Activated T-helper 1 cell treated with anti-CD3 and anti-CD28 coated beads, Interleukin-12 subunit alpha, Interleukin-12 subunit beta, Interleukin-2, Interleukin-4 antibody, amounts not matched to agents 30 ng/mL and 10 ng/mL and 1 ng/mL, durations not matched to agents 14 hours and 24 hours and 36 hours (primary cell): ENCODE measurements around the gene MROH2A. TPM values are rescaled to one million over a fixed set of nuclear protein-coding genes. Genes with fewer than 3 reads are reported as not detected.
"Not testable (repeated sequence)": the region's sequence is repeated elsewhere in the genome, so short reads cannot be mapped to it uniquely, and the experiment has no call there.

ENCODE experiments used
- DNase-seq: peaks from one replicate; pipeline ENCODE4 v3.0.0; 2021; ENCODE audit warnings: low spot score
- H3K27ac Mint-ChIP-seq: one replicate; pipeline ENCODE4 v1.8.0; 2021; ENCODE audit warnings: mild to moderate bottlenecking, mixed read lengths
- H3K27me3 Mint-ChIP-seq: one replicate; pipeline ENCODE4 v1.8.0; 2022; ENCODE audit warnings: mild to moderate bottlenecking, moderate library complexity, mixed read lengths; ENCODE audit not compliant: insufficient read depth
- H3K36me3 Mint-ChIP-seq: one replicate; pipeline ENCODE4 v1.8.0; 2021; ENCODE audit warnings: low read depth, mixed read lengths
- H3K4me1 Mint-ChIP-seq: one replicate; pipeline ENCODE4 v1.8.0; 2021; ENCODE audit warnings: low read depth, mixed read lengths
- H3K4me3 Mint-ChIP-seq: one replicate; pipeline ENCODE4 v1.8.0; 2021; ENCODE audit warnings: mild to moderate bottlenecking, moderate library complexity, mixed read lengths
- H3K9me3 Mint-ChIP-seq: one replicate; pipeline ENCODE4 v1.8.0; 2021; ENCODE audit warnings: mixed read lengths
- intact Hi-C: fragments of 100-400 bp; cut with micrococcal nuclease; formaldehyde crosslinking; loops from one replicate; pipeline ENCODE4 v1.15.1; 2024
- total RNA-seq: library from RNA; stranded (reverse); gene quantifications from 2 replicates; pipeline ENCODE4 v1.2.3, GENCODE V29; 2022

Gene MROH2A
- total RNA-seq: not detected in 2 replicates

- Mint-ChIP-seq H3K4me3 (no peak within 1 kb of the TSS), H3K27me3 (peaks cover 12% of the 10 kb centered on the region), H3K4me1 (no peaks in the 10 kb centered on the region), H3K27ac (no peak within 1 kb of the TSS), H3K9me3 (peaks cover 4% of the 10 kb centered on the region), H3K36me3 (no peaks in the 10 kb centered on the region)
- intact Hi-C loops: no loop called here
- DNase-seq: no peak
These were observed at the start of gene MROH2A for GRCh38 chr2:233778030-233778429. Gene MROH2A, plus strand, starts transcription at chr2:233778330. Its CDS starts 1,029 bp downstream, at chr2:233779359.

GRCh38 chr2:233728723-233729301 is 49.3 kb upstream of the MROH2A start, which contains the start of gene UGT1A3:
Gene UGT1A3, plus strand, starts transcription at chr2:233729042. Its CDS starts 85 bp downstream, at chr2:233729127.
- Mint-ChIP-seq H3K27me3 (peaks cover 2% of the 10 kb centered on the region), H3K9me3 (no peaks in the 10 kb centered on the region), H3K27ac (no peak within 1 kb of the TSS), H3K36me3 (no peaks in the 10 kb centered on the region), H3K4me1 (no peaks in the 10 kb centered on the region), H3K4me3 (no peak within 1 kb of the TSS)
- intact Hi-C loops: no loop called here
- no peak for DNase-seq

- H3K4me3 Mint-ChIP-seq, H3K4me1 Mint-ChIP-seq, intact Hi-C loops: not testable (repeated sequence)
These were observed 41.1 kb upstream of the MROH2A start for GRCh38 chr2:233736868-233737653.

GRCh38 chr2:233740870-233741269 is 37.3 kb upstream of the MROH2A start:
- Mint-ChIP-seq H3K36me3 (no peaks in the 10 kb centered on the region), H3K4me3 (no peak overlapping the region), H3K27ac (no peak overlapping the region), H3K9me3 (no peaks in the 10 kb centered on the region), H3K4me1 (no peaks in the 10 kb centered on the region), H3K27me3 (no peaks in the 10 kb centered on the region)
- intact Hi-C loops: no loop called here
- no peak for DNase-seq

More at GRCh38 chr2:233736868-233737653, 41.1 kb upstream of the MROH2A start:
- not testable (repeated sequence) for H3K27ac Mint-ChIP-seq, H3K36me3 Mint-ChIP-seq, DNase-seq, H3K27me3 Mint-ChIP-seq, H3K9me3 Mint-ChIP-seq

- Mint-ChIP-seq H3K9me3 (no peaks in the 10 kb centered on the region), H3K27ac (no peak overlapping the region), H3K4me3 (no peak overlapping the region), H3K27me3 (no peaks in the 10 kb centered on the region), H3K4me1 (no peaks in the 10 kb centered on the region), H3K36me3 (no peaks in the 10 kb centered on the region)
- intact Hi-C loops: no loop called here
- no peak for DNase-seq
These were observed 34.5 kb upstream of the MROH2A start for GRCh38 chr2:233743464-233744259.

- H3K9me3 Mint-ChIP-seq: peaks cover 10% of the 10 kb centered on the region
- H3K4me1 Mint-ChIP-seq: no peaks in the 10 kb centered on the region
- no peaks in the 10 kb centered on the region for H3K27me3 Mint-ChIP-seq
These were observed 32.9 kb upstream of the MROH2A start for GRCh38 chr2:233745073-233745755.

GRCh38 chr2:233745838-233746237 is 32.3 kb upstream of the MROH2A start:
- H3K4me3 Mint-ChIP-seq, H3K36me3 Mint-ChIP-seq, DNase-seq, H3K4me1 Mint-ChIP-seq, H3K27me3 Mint-ChIP-seq, intact Hi-C loops, H3K27ac Mint-ChIP-seq: not testable (repeated sequence)
- peaks cover 12% of the 10 kb centered on the region for H3K9me3 Mint-ChIP-seq

More at GRCh38 chr2:233745073-233745755, 32.9 kb upstream of the MROH2A start:
- Mint-ChIP-seq H3K4me3 (no peak overlapping the region), H3K27ac (no peak overlapping the region), H3K36me3 (no peaks in the 10 kb centered on the region)
- DNase-seq: no peak
- intact Hi-C loops: no loop called here

GRCh38 chr2:233746475-233747282 is 31.5 kb upstream of the MROH2A start:
- Mint-ChIP-seq H3K27me3 (no peaks in the 10 kb centered on the region), H3K36me3 (peaks cover 1% of the 10 kb centered on the region), H3K27ac (no peak overlapping the region), H3K4me3 (no peak overlapping the region), H3K9me3 (peaks cover 21% of the 10 kb centered on the region), H3K4me1 (no peaks in the 10 kb centered on the region)
- DNase-seq: no peak
- intact Hi-C loops: no loop called here

GRCh38 chr2:233747283-233747544 is 30.9 kb upstream of the MROH2A start:
- H3K4me3 Mint-ChIP-seq: no peak overlapping the region
- intact Hi-C loops: no loop called here
- peaks cover 25% of the 10 kb centered on the region for H3K9me3 Mint-ChIP-seq
- H3K27ac Mint-ChIP-seq: no peak overlapping the region
- no peak for DNase-seq
- H3K36me3 Mint-ChIP-seq: peaks cover 1% of the 10 kb centered on the region
- no peaks in the 10 kb centered on the region for H3K4me1 Mint-ChIP-seq
- H3K27me3 Mint-ChIP-seq: no peaks in the 10 kb centered on the region

GRCh38 chr2:233750689-233751088 is 27.4 kb upstream of the MROH2A start:
- H3K27me3 Mint-ChIP-seq, H3K36me3 Mint-ChIP-seq, DNase-seq, H3K27ac Mint-ChIP-seq, H3K4me3 Mint-ChIP-seq, H3K4me1 Mint-ChIP-seq, intact Hi-C loops: not testable (repeated sequence)
- peaks cover 25% of the 10 kb centered on the region for H3K9me3 Mint-ChIP-seq

GRCh38 chr2:233751212-233752009 is 26.7 kb upstream of the MROH2A start:
- H3K4me1 Mint-ChIP-seq, H3K27me3 Mint-ChIP-seq: not testable (repeated sequence)

More at GRCh38 chr2:233751212-233752009, 26.7 kb upstream of the MROH2A start:
- DNase-seq, intact Hi-C loops, H3K36me3 Mint-ChIP-seq, H3K4me3 Mint-ChIP-seq, H3K27ac Mint-ChIP-seq: not testable (repeated sequence)
- peaks cover 25% of the 10 kb centered on the region for H3K9me3 Mint-ChIP-seq
